NCI-H82 treated with DMSO at 0.1 percent for 48 hours (cell line): ENCODE measurements around the gene MYBPHL.

Experiments used
- DNase-seq: peaks from one replicate; lab custom pipeline; 2025; ENCODE audit not compliant: unreplicated experiment; lab: John Stamatoyannopoulos, UW

MYBPHL gene

GRCh38 chr1:109306832-109307273 lies at the start of gene MYBPHL:
Gene MYBPHL (minus strand): TSS chr1:109307011. CDS start chr1:109306991, 20 bp downstream.
- DNase-seq, result peak; percentile 84

- DNase-seq, result no peak
Measured at GRCh38 chr1:109356505-109356904, 49.7 kb upstream of the MYBPHL start.

- DNase-seq, result no peak
Measured at GRCh38 chr1:109354929-109355328, 48.1 kb upstream of the MYBPHL start.

- DNase-seq, result no peak
Measured at GRCh38 chr1:109351457-109351856, 44.6 kb upstream of the MYBPHL start.

GRCh38 chr1:109350655-109351054 lies 43.8 kb upstream of the MYBPHL start:
- no peak for DNase-seq

GRCh38 chr1:109350182-109350581 lies 43.4 kb upstream of the MYBPHL start:
- no peak for DNase-seq

GRCh38 chr1:109347511-109347910 lies 40.7 kb upstream of the MYBPHL start:
- DNase-seq, result no peak

GRCh38 chr1:109341944-109342930 lies 35.4 kb upstream of the MYBPHL start:
- DNase-seq, result no peak

- DNase-seq, result no peak
Measured at GRCh38 chr1:109338608-109339007, 31.8 kb upstream of the MYBPHL start.

GRCh38 chr1:109338091-109338490 lies 31.3 kb upstream of the MYBPHL start:
- DNase-seq, result no peak

GRCh38 chr1:109335091-109335490 lies 28.3 kb upstream of the MYBPHL start:
- no peak for DNase-seq

GRCh38 chr1:109331113-109331512 lies 24.3 kb upstream of the MYBPHL start:
- DNase-seq, result no peak

- no peak for DNase-seq
Measured at GRCh38 chr1:109327285-109327684, 20.5 kb upstream of the MYBPHL start.

- no peak for DNase-seq
Measured at GRCh38 chr1:109322974-109323373, 16.2 kb upstream of the MYBPHL start.

- DNase-seq, result no peak
Measured at GRCh38 chr1:109319114-109319513, 12.3 kb upstream of the MYBPHL start.

- no peak for DNase-seq
Measured at GRCh38 chr1:109316506-109316905, 9.7 kb upstream of the MYBPHL start.

- DNase-seq, result no peak
Measured at GRCh38 chr1:109315288-109315687, 8.5 kb upstream of the MYBPHL start.

GRCh38 chr1:109314795-109315194 lies 8.0 kb upstream of the MYBPHL start:
- DNase-seq, result no peak

- no peak for DNase-seq
Measured at GRCh38 chr1:109312978-109313775, 6.4 kb upstream of the MYBPHL start.

GRCh38 chr1:109312246-109312645 lies 5.4 kb upstream of the MYBPHL start:
- DNase-seq, result peak; percentile 82

GRCh38 chr1:109309347-109309746 lies 2.5 kb upstream of the MYBPHL start:
- no peak for DNase-seq
